HG03442 (cell line): Measurements from ENCODE around the gene NEK11.

Experiments used
- ATAC-seq: cut with Tn5 transposase; IDR thresholded peaks from one replicate; pipeline ENCODE4 v1.9.1; 2021; ENCODE audit warnings: mild to moderate bottlenecking, moderate library complexity; ENCODE audit not compliant: unreplicated experiment

The NEK11 gene

DNA sequence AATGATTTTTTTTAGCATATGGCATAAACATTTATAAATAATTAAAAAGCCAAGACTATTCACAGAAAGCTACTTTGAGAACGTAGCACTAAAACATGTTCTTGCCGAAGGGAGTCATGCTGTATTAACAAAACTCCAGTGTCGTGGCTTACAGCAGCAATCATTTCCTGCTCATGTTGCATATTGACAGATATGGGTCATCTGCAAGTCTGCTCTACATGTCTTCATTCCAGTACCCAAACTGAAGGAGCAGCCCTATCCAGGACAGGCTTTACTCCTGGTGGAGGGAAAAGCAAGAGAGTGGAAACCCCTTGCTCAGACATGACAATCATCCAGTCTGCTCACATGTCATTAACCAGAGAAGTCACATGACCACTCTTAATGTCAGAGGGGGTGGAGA, 87.6 kb downstream of the NEK11 start:
- no peak for ATAC-seq

DNA sequence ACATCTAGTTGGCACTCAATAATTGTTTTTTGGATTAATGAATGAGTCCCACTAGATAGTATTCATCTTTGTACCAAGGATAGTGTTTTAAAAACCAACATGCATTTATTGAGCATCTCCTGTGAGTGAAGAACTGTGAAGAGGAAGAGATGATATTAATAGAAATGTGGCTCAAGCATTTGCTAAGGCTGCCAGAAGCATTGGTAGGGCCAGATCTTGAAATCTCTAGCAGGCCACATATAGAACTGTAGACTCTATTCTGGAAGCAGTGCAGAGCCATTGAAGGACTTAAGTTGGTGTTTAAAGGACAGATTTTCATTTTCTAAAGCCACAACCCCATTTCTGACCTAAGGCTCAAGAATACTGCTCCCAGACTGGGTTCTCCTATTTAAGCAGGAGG, 99.0 kb downstream of the NEK11 start:
- ATAC-seq = no peak

DNA sequence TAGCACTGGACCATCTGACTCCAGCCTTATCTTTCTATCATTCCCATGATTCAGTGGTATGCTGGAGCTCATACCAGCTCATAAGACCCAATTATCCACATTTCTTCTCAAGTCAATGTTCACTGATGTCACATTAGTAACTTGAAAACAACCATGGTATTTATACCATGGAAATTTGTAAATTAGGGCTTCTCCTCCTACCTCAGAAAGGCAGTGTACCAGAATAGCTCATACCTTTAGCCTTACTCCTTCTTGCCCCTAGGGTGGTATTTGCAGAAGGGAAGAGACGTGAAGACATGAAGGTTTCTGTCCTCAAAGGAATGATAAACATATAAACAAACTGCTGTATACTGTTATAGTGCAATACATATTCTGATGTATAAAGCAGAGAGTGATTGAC, 114.2 kb downstream of the NEK11 start:
- no peak for ATAC-seq

DNA sequence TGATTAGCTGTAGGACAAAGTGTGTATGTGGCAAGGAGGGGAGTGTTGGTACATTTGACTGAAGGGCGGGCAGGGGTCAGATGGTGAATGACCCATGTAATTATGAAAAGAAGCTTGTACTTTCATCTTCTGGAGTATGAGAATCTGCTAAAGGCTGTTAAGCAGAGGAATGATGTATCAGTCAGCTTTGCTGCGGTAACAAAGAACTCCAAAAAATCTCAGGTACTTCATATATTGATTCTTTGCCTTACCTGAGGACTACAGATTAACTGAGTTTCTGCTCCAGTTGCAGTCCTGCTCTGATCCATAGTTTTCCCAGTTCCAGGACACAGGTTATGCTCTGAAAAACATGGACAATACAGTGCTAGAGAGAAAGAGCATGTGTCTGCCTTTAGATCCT, 115.1 kb downstream of the NEK11 start:
- ATAC-seq = no peak

DNA sequence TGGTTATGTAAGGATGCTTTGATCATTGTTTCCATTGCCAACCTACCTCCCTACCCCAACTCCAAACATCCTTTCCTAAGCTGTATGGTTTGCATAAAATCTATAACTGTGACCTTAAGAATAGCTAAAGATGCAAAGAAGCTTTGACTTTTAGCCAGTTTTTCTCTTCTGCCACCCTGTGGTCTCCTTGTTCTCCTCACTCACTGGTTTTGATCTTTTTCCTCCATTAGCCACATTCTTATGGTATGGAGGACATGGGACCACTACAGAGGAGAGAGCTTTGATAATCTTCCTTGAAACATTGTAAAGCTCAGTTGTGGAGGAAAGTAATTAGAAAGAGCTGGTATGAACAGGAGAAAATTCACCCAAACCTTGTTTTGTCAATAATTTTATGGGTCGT, 115.9 kb downstream of the NEK11 start:
- no peak for ATAC-seq

DNA sequence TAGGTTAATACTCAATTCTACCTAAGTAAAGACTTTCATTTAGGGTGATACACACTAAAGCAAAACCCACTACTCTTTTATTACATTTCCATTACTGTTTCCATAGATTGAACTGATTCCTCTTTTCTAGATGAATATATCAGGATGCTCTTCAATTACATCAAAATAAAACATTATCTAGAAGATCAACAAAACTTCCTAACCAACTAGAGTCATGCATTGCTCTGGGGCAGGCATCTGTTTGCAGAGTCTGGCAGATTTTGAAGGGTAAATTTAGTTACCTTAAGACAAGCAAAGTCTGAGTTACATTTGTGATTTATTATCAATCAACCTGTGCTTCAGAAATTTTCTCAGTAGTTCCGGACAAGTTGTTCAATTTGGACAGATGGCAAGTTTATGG, 117.1 kb downstream of the NEK11 start:
- no peak for ATAC-seq

DNA sequence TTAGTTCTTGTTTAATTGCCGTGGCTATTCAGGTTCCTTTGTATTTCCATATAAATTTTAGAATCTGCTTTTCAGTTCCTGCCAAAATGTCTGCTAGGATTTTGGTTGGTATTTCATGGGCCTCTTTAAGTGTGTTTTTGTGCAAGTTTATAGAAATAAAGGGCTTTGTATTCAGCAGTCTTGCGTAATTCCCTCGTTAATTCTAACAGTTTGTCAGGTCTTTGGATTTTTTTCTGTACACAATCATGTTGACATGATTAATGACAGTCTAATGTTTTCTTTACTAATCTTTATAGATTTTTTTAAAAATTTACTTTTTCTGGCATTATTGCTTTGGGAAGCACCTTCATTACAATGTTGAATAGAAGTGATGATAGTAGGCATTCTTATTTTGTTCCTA, 120.9 kb downstream of the NEK11 start:
- no peak for ATAC-seq

DNA sequence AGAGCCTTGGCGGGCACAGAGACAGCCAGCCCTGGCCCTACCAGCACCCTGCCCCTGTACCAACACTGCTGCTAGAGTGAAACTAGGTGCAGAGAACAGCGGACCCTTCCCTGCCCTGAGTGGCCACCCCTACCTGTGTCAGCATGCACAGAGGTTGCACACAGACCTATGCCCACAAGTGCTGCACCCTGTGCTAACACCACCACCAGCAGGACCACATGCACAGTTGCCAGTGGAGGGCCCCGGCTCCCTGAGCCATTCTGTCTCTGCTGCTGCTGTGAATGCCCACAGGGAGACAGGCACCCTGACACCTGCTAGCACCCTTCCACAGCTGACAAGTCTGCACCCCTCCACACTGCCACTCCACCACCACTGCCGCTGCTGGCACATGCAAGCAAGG, 131.8 kb downstream of the NEK11 start:
- no peak for ATAC-seq

DNA sequence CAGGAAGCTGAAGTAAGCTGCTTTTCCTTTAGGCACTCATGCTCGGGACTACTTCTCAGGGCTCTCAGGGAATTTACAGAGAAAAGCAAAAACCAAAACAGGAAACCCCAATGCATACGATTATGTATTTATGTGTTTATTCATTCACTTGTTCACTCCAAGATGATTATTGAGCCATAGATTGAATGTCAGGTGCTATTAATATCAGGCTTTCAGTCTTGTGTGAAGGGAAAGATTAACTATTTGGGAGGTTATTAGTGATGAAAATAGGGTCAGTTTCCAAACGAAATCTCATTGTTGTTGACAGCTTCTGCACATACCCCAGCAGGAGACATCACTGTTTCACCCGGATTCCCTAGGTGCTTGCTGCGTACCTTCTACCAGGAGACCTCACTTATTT, 135.8 kb downstream of the NEK11 start:
- ATAC-seq = no peak

DNA sequence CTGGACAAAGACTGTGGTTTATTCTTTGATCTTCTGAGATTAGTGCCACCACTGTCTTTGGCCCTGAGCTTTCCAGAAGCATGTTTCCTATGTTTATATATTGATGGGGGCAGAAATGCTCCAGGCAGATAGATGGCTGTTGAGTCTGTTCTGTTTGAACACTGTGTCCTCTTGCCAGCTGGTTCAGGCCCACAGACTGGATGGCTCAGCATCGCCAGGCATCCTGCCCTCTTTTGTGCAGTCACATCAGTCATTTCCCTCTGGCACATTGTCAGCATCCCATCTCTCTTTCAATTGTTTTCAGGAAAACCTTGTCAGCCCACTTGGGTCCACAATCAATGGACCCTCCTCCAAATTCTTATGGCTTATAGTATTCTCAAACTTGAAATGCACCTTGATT, 141.2 kb downstream of the NEK11 start:
- ATAC-seq = no peak

DNA sequence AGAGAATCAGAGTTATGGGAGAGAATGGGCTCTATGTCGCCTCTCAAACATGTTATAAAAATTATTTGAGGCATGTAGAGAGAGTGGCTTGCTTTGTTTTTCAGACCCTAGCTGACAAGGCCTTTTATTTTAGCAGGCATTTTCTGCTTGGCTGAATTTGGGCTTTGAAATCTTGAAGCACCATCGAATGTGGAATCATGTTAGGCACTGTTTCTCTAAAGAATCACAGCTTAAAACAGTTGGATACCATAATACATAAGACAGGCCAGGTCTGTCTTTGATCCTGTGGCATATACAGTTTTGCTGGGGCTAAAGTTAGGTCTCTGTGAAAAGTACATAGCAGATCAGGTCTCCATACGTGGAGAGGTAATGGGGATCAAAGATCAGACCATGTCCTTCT, 142.7 kb downstream of the NEK11 start:
- no peak for ATAC-seq

DNA sequence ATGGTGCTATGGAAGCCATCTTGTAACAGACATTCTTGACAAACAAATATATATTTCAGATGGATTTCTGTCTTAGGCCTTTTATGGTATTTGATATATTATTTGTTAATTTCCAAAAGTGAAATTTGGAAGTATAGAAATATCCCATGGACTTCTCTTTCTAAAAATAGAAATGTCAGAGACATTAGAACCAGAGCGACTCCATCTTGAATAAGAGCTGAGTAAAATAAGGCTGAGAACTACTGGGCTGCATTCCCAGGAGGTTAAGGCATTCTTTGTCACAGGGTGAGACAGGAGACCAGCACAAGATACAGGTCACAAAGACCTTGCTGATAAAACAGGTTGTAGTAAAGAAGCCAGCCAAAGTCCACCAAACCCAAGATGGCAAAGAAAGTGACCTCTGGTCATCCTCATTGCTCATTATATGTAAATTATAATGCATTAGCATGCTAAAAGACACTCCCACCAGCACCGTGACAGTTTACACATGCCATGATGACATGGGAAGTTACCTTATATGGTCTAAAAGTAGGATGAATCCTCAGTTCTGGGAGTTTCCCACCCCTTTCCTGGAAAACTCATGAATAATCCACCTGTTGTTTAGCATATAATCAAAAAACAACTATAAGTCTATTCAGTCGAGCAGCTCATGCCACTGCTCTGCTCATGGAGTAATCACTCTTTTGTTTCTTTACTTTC, 146.0 kb downstream of the NEK11 start:
- no peak for ATAC-seq

DNA sequence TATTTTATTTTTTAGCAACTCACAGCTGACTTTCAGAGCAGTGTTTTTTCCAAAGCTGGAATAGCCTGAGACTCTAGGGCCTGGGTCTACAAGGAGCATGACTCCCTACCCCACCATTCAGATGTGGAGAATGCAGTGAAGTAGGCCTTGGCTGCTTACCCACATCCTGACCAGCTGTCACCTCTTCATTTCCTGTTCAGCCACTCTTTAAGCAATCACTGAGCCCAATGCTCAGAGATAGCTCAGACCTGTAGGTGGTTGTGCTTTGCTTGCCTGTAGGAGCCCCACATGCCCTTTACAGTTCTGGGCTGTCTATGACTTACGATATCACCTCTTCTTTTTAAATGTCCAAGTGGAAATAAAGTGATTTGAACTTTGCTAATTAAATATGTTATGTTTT, 148.1 kb downstream of the NEK11 start:
- ATAC-seq = peak; percentile 100

DNA sequence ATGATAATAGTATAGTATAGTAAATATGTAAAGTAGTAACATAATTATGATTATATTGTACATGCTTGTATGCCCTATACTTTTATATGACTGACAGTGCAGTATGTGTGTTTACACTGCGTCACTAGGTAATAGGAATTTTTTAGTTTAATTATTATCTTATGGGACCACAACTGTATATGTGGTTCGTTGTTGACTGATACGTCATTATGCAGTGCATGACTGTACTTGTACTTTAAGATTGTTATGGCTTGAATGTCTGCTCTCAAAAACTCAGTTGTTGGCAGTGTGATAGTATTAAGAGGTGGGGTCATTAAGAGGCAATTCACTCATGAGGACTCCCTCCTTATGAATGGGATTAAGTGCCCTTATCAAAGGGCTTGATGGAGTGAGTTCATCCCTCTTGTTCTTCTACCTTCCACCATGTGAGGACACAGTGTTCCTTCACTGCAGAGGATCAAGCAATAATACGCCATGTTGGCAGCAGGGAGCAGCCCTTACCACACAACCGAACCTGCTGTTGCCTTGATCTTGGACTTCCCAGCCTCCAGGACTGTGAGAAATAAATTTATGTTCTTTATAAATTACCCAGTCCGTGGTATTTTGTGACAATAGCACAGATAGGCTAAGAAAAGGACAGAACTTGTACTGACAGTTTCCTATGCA, 152.2 kb downstream of the NEK11 start:
- ATAC-seq = no peak

DNA sequence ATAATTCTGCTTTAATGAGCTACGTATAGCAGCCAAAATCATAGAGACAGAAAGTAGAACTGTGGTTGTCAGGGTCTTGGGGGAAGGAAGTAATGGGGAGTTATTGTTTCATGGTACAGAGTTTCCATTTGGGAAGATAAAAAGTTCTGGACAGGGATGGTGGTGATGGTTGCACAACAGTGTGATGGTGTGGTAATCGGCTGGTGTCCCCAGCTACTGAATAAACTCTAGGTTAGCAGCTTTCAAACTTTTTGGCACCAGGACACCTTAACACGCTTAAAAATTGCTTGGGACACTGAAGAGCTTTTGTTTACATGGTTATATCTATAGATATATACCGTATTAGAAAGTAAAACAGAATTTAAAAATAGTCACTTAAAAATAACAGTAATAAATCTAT, 166.0 kb downstream of the NEK11 start:
- ATAC-seq = no peak

DNA sequence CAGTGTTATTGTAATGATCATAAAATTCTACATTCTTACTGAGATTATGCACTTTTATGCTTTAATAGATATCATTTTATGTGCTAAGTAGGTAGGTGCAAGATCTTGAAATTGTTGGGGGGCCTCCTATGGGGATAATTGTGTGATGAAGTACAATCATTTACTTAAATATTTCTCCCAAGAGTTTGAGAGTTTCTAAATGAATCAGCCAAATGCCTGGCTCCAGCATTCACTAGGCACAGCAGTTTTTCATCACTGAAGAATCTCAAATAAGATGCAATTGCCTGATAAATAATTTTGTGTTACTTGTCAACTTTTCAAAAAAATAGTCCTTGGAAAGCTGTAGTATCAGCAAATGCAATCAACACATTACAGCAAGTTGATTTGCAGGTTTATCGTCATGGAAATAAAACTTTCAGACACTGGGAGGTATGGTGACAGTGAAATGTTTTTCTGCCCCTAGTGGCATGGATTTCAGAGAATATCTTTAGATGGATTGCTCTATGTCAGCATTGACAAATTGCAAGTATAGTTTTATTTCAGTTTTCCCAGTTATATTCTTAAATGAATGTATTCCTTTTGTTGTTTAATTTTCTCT, 167.1 kb downstream of the NEK11 start:
- no peak for ATAC-seq

DNA sequence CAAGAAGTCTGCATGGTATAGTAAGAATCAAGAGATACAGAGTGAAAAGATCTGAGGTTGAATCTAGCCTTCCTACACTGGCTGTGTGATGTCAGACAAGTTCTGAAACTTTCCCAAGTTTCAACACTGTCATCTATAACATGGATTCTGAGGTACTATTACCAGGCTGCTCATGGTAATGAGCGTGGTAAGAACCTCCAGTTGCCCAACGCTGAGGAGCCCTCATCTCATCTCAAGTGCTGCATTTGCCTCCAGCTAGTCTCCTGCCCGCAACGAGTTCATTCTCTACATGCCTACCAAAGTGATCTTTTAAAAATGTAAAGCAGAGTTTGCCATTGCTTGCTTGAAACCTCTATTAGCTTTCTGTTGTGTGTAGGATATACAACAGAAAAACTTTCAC, 168.1 kb downstream of the NEK11 start:
- ATAC-seq = no peak

DNA sequence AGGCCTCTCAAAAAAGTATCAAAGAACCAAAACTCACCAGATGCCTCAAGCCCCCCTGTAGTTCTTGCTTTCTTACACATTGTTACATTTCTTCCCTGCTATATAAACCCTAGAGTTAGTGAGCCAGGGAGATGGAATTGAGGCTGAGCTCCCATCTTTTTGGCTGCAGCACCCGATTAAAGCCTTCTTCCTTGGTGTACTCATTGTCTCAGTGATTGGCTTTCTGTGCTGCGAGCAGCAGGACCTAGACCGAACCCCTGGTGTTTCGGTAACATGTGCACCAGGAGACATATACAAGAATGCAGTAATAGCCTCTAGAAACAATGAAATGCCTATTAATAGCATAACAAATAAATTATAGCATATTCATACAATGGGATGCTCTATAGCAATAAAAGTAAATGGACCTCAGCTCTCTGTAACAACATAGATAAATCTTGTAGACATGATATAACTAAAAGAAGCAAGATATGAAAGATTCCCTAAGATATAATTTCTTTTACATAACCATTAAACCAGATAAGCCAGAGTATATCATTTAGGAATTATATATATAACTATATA, 174.0 kb downstream of the NEK11 start:
- no peak for ATAC-seq

DNA sequence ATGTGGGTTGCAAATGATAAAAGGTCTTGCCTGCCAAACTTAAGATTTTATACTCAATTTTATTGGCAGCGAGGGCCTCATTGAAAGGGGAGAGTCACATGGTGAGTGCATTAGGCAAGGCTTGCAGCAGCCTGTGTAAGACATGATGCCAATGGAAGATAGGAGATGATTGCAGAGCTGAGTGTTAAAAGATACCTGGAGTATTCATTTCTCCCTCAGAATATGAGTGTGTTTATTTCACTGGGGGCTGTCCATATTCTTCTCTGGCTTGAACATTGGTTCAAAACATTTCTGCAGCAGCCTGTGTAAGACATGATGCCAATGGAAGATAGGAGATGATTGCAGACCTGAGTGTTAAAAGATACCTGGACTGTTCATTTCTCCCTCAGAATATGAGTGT, 189.7 kb downstream of the NEK11 start:
- no peak for ATAC-seq

DNA sequence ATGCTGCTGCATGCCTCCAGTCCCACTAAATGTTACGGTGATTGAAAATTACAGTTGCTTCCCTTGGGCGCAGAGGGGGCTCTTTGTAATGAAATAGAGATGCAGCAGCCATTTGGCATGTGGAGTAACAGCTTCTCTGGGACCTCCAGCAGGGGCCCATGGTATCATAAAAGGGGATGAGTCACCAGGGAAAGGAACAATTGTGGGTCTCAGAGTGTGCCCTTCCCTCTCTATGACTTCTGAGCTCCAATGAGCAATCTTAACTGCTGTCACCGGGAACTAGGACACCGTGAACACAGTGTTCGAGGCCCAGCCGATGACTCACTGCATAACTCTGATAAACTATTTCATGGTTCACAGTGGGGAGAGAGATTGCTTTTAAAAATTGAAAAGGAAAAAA, 190.1 kb downstream of the NEK11 start:
- ATAC-seq = no peak

DNA sequence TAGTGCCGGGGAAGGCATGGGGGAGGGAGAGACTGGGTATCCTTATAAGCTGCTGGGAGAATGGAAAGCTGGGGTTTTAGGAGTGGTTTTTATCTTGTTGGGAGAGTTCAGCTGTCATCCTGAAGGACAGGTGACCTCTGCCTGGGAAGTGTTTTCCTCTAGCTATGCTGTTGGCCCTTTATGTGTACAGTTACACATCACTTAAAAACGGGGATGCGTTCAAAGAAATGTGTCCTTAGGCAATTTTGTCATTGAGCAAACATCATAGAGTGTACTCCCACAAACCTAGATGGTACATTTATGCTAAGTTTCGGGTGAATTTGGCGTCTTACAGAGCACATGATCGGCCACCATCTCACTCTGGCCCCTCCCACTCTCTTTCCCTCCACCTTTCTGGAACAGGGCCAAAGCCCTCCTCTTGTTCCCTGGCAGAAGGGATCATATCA, 190.6 kb downstream of the NEK11 start:
- ATAC-seq = no peak

DNA sequence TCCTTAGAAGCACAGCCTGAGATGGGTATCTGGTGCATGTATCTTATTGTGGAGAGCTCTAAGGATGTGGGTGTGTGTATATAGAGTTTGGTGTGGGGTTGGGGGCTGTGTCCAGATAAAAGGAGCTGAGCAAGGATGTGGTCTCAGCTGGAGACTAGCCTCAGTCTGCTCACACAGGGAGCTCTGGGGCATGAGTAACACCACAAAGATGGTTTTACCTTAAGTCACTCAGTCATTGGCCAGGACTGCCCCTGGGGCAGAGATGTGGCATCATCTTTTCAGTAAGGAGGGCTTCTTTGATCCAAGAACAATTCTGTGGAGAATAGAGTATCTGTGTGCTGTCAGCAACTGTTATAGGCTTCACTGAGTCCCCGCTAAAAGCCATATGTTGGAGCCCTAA, 191.5 kb downstream of the NEK11 start:
- no peak for ATAC-seq
